IPS-18c (cell line): ENCODE measurements around the gene SSR1.
"Not testable (repeated sequence)": the region's sequence is repeated elsewhere in the genome, so short reads cannot be mapped to it uniquely, and the experiment has no call there.

Experiments
- H3K4me3 ChIP-seq: 2 replicates; pipeline ENCODE4 v1.7.0; 2013; ENCODE audit warnings: low read depth, mild to moderate bottlenecking, low read length, moderate library complexity; ENCODE audit not compliant: insufficient read depth
- H3K9me3 ChIP-seq: one replicate; pipeline ENCODE4 v1.6.1; 2013; ENCODE audit warnings: mild to moderate bottlenecking, low read length, moderate library complexity; ENCODE audit not compliant: control insufficient read depth, insufficient read depth

Gene SSR1

DNA sequence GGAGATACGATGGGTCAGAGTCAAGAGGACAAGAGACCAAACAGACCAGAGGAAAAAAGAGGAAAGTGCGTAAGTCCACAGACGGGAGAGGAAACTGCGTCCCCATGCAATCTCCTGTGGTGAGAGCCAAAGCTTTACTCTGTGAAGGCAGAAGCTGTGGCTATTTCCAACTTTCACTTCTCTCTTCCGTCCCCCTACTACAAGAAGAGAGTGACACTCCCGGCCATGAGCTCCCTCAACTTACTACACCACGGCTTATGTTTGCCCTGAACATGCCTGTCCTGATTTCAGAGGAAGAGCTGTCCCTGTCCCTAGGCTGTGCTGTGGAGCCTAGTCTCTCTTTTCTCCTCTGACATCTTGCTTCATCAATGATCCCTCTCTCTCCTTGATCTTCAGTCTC is 11.5 kb upstream of the SSR1 start:
- Histone ChIP-seq H3K9me3 (no peaks in the 10 kb centered on the region), H3K4me3 (no peak overlapping the region)

DNA sequence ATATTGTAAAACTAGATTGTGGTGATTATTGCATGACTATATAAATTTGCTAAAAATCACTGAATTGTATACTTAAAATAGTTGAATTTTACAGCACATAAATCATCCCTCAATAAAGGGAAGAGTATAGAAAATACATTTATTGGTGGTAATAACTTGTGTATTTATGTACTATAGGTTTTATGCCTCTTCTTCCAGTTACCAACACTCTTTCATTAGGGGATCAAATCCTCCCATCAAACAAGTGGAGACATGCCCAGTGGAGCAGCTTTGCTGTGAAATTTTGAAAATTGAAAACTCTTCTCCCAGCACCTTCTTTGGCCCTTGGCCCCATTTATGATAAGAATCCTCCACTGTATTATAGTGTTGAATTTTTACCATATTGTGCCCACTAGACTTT is 10.1 kb upstream of the SSR1 start:
- Histone ChIP-seq H3K4me3 (no peak overlapping the region), H3K9me3 (no peaks in the 10 kb centered on the region)

GRCh38 chr6:7321866-7322265 is 8.9 kb upstream of the SSR1 start:
- not testable (repeated sequence) for H3K9me3 ChIP-seq, H3K4me3 ChIP-seq

- not testable (repeated sequence) for H3K4me3 ChIP-seq
Observed at GRCh38 chr6:7319406-7319805, 6.4 kb upstream of the SSR1 start.

GRCh38 chr6:7317538-7317937 is 4.5 kb upstream of the SSR1 start:
- no peaks in the 10 kb centered on the region for H3K9me3 ChIP-seq

More at GRCh38 chr6:7319406-7319805, 6.4 kb upstream of the SSR1 start:
- not testable (repeated sequence) for H3K9me3 ChIP-seq

GRCh38 chr6:7316658-7317533 is 3.9 kb upstream of the SSR1 start:
- Histone ChIP-seq H3K9me3 (no peaks in the 10 kb centered on the region), H3K4me3 (no peak overlapping the region)

More at GRCh38 chr6:7317538-7317937, 4.5 kb upstream of the SSR1 start:
- H3K4me3 ChIP-seq: no peak overlapping the region

- H3K9me3 ChIP-seq: no peaks in the 10 kb centered on the region
- H3K4me3 ChIP-seq: no peak overlapping the region
Observed at GRCh38 chr6:7315948-7316365, 3.0 kb upstream of the SSR1 start.

DNA sequence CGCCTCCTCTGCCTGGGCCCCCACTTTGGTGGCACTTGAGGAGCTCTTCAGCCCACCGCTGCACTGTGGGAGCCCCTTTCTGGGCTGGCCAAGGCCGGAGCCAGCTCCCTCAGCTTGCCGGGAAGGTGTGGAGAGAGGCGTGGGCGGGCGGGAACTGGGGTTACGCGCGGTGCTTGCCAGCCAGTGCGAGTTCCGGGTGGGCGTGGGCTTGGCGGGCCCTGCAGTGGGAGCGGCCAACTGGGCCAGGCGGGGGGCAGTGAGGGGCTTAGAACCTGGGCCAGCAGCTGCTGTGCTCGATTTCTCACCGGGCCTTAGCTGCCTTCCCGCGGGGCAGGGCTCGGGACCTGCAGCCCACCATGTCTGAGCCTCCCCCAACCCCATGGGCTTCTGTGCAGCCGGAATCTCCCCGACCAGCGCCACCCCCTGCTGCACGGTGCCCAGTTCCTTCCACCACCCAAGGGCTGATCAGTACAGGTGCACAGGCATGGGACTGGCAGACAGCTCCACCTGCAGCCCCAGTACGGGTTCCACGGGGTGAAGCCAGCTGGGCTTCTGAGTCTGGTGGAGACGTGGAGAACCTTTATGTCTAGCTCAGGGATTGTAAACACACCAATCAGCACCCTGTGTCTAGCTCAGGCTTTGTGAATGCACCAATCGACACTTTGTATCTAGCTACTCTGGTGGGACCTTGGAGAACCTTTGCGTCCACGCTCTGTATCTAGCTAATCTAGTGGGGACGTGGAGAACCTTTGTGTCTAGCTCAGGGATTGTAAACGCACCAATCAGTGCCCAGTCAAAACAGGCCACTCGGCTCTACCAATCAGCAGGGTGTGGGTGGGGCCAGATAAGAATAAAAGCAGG is 2.3 kb upstream of the SSR1 start:
- H3K4me3 ChIP-seq, H3K9me3 ChIP-seq: not testable (repeated sequence)

DNA sequence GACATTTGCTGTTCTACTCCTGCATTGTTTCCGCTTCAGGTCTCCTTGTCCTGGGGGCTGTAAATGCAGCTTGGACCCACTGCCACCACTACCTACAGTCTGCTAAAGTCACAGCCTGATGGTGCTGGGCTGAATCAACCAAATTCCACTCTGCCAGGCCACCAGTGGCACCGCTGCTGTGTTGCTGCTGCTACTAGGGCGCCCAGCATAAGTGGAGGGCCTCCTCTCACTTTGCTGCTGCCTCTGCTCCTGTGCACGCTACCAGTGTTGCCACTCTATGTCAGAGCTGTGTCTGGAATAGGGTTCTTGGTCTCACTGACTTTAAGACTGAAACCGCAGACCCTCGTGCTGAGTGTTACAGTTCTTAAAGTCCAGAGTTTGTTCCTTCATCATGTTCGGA is 1.4 kb upstream of the SSR1 start:
- H3K9me3 ChIP-seq: no peaks in the 10 kb centered on the region
- no peak overlapping the region for H3K4me3 ChIP-seq

GRCh38 chr6:7313505-7314165 is 636 bp upstream of the SSR1 start:
- Histone ChIP-seq H3K4me3 (peak overlapping the region; percentile 97), H3K9me3 (no peaks in the 10 kb centered on the region)

DNA sequence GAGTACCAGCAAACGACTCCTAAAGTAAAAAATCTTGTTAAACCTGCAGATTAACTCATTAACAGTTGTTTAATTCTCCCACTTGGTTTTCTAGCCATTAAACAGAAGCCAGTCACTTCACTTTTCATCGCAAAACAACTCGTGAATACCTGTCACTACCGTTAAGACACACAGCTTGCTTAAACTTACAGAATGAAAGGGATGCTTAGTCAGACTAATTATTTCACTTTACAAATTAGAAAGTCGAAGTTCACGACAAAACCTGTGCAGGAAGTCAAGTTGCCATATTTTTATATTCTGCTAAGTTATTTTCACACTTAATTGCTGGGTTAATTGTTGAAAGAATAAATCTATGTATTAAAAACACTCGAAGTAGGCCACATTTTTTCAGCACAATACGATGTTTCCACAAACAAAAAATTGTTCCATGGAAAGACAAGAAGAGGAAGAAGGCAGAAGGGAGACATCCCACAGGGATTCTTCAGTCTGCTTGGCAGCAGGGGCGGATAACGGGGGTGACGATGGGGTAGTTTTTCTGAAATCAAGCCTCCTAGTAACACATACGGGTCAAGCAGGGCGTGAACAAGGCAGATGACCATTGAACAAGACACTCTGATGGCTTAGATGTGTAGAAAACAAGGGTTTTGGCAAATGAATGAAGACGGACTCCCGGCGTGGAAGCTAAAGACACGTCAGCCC is 933 bp downstream of the SSR1 start:
- H3K4me3 ChIP-seq: peak overlapping the region; percentile 97

GRCh38 chr6:7311176-7311575 is 1.8 kb downstream of the SSR1 start:
- Histone ChIP-seq H3K4me3 (no peak overlapping the region), H3K9me3 (no peaks in the 10 kb centered on the region)

More for the DNA sequence above, 933 bp downstream of the SSR1 start:
- H3K9me3 ChIP-seq: no peaks in the 10 kb centered on the region

DNA sequence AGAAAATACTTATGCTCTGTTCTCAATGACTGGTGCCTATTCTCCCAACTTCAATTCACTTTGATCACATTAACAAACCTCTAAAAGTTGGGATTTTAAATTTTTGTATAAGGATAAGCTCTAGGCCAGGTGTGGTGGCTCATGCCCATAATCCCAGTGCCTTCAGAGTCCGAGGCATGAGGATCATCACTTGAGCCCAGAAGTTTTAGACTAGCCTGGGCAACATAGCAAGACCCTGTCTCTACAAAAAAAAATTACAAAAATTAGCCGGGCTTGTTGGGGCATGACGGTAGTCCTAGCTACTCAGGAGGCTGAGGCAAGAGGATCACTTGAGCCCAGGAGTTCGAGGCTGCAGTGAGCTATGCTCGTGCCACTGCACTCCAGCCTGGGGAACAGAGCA is 3.9 kb downstream of the SSR1 start:
- Histone ChIP-seq H3K4me3 (no peak overlapping the region), H3K9me3 (no peaks in the 10 kb centered on the region)

DNA sequence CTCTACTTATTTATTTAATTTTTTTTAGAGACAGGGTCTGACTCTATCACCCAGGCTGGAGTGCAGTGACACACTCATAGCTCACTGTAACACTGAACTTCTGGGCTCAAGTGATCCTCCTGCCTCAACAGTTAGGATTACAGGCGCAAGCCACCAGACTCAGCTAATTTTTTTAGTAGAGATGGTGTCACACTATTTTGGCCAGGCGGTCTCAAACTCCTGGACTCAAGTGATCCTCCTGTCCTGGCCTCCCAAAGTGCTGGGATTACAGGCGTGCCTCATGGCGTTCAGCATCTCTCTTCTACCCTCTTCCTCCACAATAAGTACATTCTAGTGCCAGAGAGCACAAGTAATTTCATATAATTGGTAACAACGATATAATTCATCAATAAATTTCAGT is 5.5 kb downstream of the SSR1 start:
- H3K9me3 ChIP-seq: no peaks in the 10 kb centered on the region
- no peak overlapping the region for H3K4me3 ChIP-seq

DNA sequence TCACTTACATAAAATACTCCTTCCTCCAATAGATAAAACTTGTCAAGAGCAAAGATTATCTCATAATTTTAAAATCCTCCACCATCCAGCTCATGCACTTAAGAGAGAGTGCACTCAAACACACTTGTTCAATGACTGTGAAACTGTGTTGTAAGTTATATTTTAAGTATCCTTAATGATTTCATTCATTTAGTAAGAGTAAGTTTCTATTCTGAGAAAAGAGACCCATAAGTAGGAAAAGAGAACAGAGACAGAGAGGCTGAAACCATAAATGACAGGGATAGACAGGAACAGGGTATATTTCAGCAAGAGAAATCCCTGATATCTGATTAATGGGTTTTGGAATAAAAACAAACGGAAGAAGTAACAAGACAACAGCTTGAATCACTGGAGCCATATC is 8.2 kb downstream of the SSR1 start:
- Histone ChIP-seq H3K9me3 (no peaks in the 10 kb centered on the region), H3K4me3 (no peak overlapping the region)

DNA sequence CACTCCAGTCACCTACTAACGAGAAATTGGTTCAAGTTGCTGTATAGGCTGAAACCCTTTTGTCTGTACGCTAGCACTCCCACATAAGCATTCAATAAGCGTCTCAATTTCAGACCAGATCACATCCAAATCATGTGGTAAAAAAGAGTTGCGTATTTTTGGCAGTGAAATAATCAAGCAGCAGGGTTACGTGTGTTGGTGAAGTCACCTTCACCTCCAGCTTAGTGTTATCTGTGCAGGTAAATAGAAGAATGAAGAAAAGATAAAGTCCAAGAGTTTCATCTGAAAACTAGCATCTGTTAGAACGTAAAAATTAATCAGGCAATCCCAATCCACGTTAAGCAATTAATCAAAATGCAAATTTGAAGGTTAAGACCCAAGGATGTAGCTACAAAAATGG is 11.3 kb downstream of the SSR1 start:
- no peaks in the 10 kb centered on the region for H3K9me3 ChIP-seq
- no peak overlapping the region for H3K4me3 ChIP-seq

- H3K4me3 ChIP-seq: no peak overlapping the region
- H3K9me3 ChIP-seq: no peaks in the 10 kb centered on the region
Observed at GRCh38 chr6:7300926-7301325, 12.1 kb downstream of the SSR1 start.
